ENCODE results near the gene NEDD8. TPM values are rescaled to one million over a fixed set of nuclear protein-coding genes. Genes with fewer than 3 reads are reported as not detected.

NEDD8 gene
- total RNA-seq, 4 donors from 2014 or later = 54.7 to 137 (median 104) TPM

DNA sequence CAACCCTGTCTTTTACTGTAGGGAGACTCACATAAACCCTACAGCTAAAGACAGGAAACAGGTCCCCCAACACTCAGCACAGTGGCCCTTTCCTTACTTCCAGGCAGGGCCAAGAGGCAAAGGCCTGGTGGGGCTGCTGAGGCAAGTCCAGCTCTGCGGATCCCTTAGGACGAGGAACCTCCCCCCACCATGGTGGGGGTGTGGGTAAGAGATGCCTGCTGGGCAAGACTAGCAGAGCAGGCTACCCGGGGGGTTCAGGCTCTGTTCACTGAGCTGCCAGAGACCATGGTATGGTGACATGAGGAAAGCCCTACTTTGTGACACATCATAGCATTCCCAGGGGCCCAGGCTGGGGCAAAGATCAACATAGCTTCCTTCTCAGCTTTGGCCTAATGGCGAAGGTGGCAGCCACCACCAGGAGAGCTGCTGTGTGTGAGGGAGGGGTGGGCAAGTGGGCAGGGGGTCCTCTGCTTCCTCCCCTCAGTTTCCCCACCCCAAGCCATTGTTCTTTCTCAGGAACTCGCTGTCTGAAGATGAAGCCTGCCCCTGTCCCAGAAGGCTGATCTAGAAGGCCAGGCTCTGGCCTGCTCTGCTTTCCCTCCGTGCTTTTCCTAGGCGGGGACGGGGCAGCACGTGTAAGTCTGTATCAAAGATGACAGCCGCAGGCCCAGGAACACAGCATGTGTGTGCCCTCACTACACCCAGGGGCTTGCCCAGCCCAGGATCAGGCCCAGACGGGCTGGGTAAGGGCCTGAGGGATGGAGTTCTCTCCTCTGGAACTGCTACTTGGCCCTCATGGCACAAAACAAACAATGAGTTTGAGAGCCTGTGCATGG, 20.3 kb upstream of the NEDD8 start:
- peak in 1 of 2 donors; percentile 53 for DNase-seq (ENCODE audit: low spot score in 2 of 2)
- no peak overlapping the region for H3K27ac ChIP-seq
- WGBS = 84% methylated on average over 6 of the region's 11 CpGs
- TF ChIP-seq POLR2A (IDR thresholded peaks at IDR 0.05) = no peak
- no peak for TF ChIP-seq POLR2AphosphoS5 (IDR thresholded peaks at IDR 0.05)
- no peak for TF ChIP-seq EP300 (IDR thresholded peaks at IDR 0.05)
- TF ChIP-seq, protein P1, sequence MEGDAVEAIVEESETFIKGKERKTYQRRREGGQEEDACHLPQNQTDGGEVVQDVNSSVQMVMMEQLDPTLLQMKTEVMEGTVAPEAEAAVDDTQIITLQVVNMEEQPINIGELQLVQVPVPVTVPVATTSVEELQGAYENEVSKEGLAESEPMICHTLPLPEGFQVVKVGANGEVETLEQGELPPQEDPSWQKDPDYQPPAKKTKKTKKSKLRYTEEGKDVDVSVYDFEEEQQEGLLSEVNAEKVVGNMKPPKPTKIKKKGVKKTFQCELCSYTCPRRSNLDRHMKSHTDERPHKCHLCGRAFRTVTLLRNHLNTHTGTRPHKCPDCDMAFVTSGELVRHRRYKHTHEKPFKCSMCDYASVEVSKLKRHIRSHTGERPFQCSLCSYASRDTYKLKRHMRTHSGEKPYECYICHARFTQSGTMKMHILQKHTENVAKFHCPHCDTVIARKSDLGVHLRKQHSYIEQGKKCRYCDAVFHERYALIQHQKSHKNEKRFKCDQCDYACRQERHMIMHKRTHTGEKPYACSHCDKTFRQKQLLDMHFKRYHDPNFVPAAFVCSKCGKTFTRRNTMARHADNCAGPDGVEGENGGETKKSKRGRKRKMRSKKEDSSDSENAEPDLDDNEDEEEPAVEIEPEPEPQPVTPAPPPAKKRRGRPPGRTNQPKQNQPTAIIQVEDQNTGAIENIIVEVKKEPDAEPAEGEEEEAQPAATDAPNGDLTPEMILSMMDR (IDR thresholded peaks at IDR 0.05) = no peak
- H3K27me3 ChIP-seq = no peaks in the 10 kb centered on the region
- H3K9me3 ChIP-seq = no peaks in the 10 kb centered on the region
- H3K4me3 ChIP-seq = no peak overlapping the region
- H3K36me3 ChIP-seq = peaks cover 44% of the 10 kb centered on the region
- H3K4me1 ChIP-seq = no peaks in the 10 kb centered on the region

DNA sequence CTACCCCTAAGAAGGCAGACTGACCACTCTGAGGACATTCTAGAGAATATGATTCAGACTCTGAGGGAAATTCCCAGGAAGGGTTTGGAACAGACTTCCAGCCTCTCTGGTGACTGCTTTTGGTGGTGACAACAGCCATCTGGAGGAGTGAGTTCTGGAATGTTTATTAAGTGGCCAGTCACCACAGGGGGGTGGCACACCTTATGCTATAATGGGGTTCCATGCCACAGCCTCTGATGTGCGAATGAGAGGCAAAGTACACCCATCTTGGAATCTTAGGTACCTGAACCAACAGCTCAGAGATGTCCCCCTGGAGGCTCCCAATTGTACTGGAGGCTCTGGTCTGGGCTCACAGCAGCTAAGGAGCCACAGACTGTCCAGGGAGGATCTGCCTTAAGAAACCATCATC, 19.7 kb upstream of the NEDD8 start:
- Histone ChIP-seq H3K4me3 (no peak overlapping the region), H3K27me3 (no peaks in the 10 kb centered on the region), H3K36me3 (peaks cover 44% of the 10 kb centered on the region), H3K27ac (no peak overlapping the region), H3K4me1 (no peaks in the 10 kb centered on the region), H3K9me3 (no peaks in the 10 kb centered on the region)
- DNase-seq (ENCODE audit: low spot score in 2 of 2) = no peak
- WGBS = no CpG with 5 or more reads among the region's 1 CpG
- TF ChIP-seq EP300 (IDR thresholded peaks at IDR 0.05) (no peak), POLR2A (IDR thresholded peaks at IDR 0.05) (no peak), POLR2AphosphoS5 (IDR thresholded peaks at IDR 0.05) (no peak)
- TF ChIP-seq, protein P1 (IDR thresholded peaks at IDR 0.05) = no peak

DNA sequence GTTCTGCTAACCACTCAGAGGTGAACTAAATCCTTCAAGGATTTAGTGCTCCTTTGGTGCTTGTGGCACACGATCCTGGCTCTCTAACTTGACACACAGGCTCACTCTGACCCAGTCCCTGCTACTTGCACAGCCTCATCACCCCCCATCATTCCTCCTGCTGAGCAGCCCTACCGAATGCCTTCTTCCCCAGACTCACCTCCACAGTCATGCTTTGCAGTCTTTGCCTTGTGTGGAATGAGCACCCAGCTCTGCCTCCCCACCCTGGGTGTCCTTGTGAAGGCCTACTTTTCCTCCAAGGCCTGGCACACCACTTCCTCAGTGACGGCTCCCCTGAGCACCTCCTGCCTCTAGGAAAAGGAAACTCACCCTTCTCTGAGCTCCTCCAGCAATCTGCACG, 18.2 kb upstream of the NEDD8 start:
- Histone ChIP-seq H3K27ac (no peak overlapping the region), H3K27me3 (no peaks in the 10 kb centered on the region), H3K36me3 (peaks cover 37% of the 10 kb centered on the region), H3K4me3 (no peak overlapping the region), H3K4me1 (no peaks in the 10 kb centered on the region), H3K9me3 (no peaks in the 10 kb centered on the region)
- no peak for TF ChIP-seq POLR2AphosphoS5 (IDR thresholded peaks at IDR 0.05)
- TF ChIP-seq POLR2A (IDR thresholded peaks at IDR 0.05) = no peak
- no peak for TF ChIP-seq EP300 (IDR thresholded peaks at IDR 0.05)
- TF ChIP-seq, protein P1 (IDR thresholded peaks at IDR 0.05) = no peak
- WGBS = 64% methylated on average over 4 of the region's 4 CpGs
- DNase-seq (ENCODE audit: low spot score in 2 of 2) = no peak

DNA sequence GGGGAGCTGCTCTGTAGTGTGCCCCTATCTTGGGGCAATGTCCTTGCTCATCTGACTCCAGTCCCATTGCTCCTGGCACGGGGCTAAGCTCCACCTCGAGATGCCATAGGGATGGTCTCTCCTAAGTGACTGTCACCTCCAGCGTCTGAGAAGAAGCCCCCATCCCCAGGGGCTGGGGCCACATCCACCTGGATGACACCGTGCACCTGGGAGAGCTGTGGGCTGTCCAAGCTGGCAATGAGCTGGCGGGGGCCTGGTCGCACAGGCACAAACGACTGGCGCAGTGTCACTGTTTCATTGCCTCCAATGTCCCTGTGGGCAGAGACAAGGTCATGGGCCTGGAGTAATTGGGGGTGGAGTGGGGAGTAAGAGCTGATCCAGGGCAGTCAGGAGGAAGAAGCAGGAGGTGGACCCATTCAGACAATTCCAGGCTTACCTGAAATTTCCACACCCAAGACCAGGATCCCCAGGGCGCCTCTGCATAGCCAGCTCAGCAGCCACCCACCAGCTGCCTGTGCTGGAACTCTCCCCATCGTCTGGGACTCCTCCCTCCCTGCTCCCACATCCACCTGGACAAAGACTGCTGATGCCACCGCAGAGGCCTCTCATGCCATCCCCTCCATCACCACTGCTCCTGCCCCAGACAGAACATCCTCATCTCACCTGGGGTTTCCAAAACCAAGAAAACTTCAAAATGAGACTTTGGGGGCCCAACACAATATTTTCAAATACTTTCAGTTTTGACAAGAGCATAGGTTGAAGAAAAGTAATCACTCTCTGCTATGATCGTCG, 17.3 kb upstream of the NEDD8 start:
- 82% methylated on average over 7 of the region's 13 CpGs for WGBS
- DNase-seq (ENCODE audit: low spot score in 2 of 2) = no peak
- peaks cover 28% of the 10 kb centered on the region for H3K36me3 ChIP-seq
- no peak overlapping the region for H3K27ac ChIP-seq
- no peak overlapping the region for H3K4me3 ChIP-seq
- TF ChIP-seq, protein P1 (IDR thresholded peaks at IDR 0.05) = no peak
- TF ChIP-seq EP300 (IDR thresholded peaks at IDR 0.05) = no peak
- no peak for TF ChIP-seq POLR2AphosphoS5 (IDR thresholded peaks at IDR 0.05)
- no peak for TF ChIP-seq POLR2A (IDR thresholded peaks at IDR 0.05)
- H3K4me1 ChIP-seq = no peaks in the 10 kb centered on the region
- H3K9me3 ChIP-seq = no peaks in the 10 kb centered on the region
- H3K27me3 ChIP-seq = no peaks in the 10 kb centered on the region

DNA sequence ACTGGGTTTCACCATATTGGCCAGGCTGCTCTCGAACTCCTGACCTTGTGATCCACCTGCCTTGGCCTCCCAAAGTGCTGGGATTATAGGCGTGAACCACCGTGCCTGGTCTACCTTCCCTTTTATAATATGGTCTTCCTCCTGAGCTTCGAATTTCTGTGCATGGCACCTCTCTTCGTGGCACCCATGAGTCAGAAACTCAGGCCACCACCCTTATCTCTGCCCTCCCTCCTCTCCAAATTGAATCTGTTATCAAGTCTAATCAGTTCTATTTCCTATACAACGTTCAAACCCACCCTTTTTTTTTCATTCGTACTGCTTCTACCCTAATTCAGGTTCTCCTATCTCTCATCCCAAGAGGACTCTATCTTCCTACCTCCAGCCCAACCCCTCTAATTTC, 15.3 kb upstream of the NEDD8 start:
- no peak for TF ChIP-seq POLR2AphosphoS5 (IDR thresholded peaks at IDR 0.05)
- TF ChIP-seq, protein P1 (IDR thresholded peaks at IDR 0.05) = no peak
- no peak for TF ChIP-seq EP300 (IDR thresholded peaks at IDR 0.05)
- no peak for TF ChIP-seq POLR2A (IDR thresholded peaks at IDR 0.05)
- no peaks in the 10 kb centered on the region for H3K9me3 ChIP-seq
- no peak for DNase-seq (ENCODE audit: low spot score in 2 of 2)
- no peak overlapping the region for H3K27ac ChIP-seq
- H3K36me3 ChIP-seq = peaks cover 8% of the 10 kb centered on the region
- peaks cover 8% of the 10 kb centered on the region for H3K4me1 ChIP-seq
- WGBS = 81% methylated on average over 7 of the region's 7 CpGs
- no peaks in the 10 kb centered on the region for H3K27me3 ChIP-seq
- H3K4me3 ChIP-seq = no peak overlapping the region
